NCI-H2227 treated with DMSO at 0.1 percent for 48 hours (cell line): Measurements from ENCODE around the gene LSM14A.
"Not testable (repeated sequence)": the region's sequence is repeated elsewhere in the genome, so short reads cannot be mapped to it uniquely, and the experiment has no call there.

Experiments
- DNase-seq: peaks from one replicate; lab custom pipeline; 2025; lab: John Stamatoyannopoulos, UW

The LSM14A gene

GRCh38 chr19:34191355-34191962, 19.2 kb downstream of the LSM14A start:
- no peak for DNase-seq

GRCh38 chr19:34193439-34193838, 21.1 kb downstream of the LSM14A start:
- no peak for DNase-seq

- DNase-seq = no peak
Observed at GRCh38 chr19:34193876-34194275, 21.6 kb downstream of the LSM14A start.

GRCh38 chr19:34201133-34201532, 28.8 kb downstream of the LSM14A start:
- no peak for DNase-seq

- DNase-seq = not testable (repeated sequence)
Observed at GRCh38 chr19:34205324-34205723, 33.0 kb downstream of the LSM14A start.

GRCh38 chr19:34208291-34208884, 36.1 kb downstream of the LSM14A start:
- DNase-seq = no peak

GRCh38 chr19:34209726-34210125, 37.4 kb downstream of the LSM14A start:
- DNase-seq = no peak

GRCh38 chr19:34213283-34213682, 41.0 kb downstream of the LSM14A start:
- no peak for DNase-seq

- no peak for DNase-seq
Observed at GRCh38 chr19:34214040-34214439, 41.7 kb downstream of the LSM14A start.

- DNase-seq = no peak
Observed at GRCh38 chr19:34215006-34215665, 42.8 kb downstream of the LSM14A start.

GRCh38 chr19:34215666-34216038, 43.3 kb downstream of the LSM14A start:
- no peak for DNase-seq

GRCh38 chr19:34216745-34217219, 44.5 kb downstream of the LSM14A start:
- not testable (repeated sequence) for DNase-seq

GRCh38 chr19:34217952-34218817, 45.9 kb downstream of the LSM14A start:
- peak; percentile 93 for DNase-seq

GRCh38 chr19:34218818-34219164, 46.5 kb downstream of the LSM14A start:
- DNase-seq = no peak

- peak; percentile 96 for DNase-seq
Observed at GRCh38 chr19:34220472-34221063, 48.3 kb downstream of the LSM14A start.

- DNase-seq = no peak
Observed at GRCh38 chr19:34222386-34222785, 50.1 kb downstream of the LSM14A start.

GRCh38 chr19:34224996-34225658, 52.8 kb downstream of the LSM14A start:
- DNase-seq = no peak

- no peak for DNase-seq
Observed at GRCh38 chr19:34225659-34226015, 53.3 kb downstream of the LSM14A start.

- DNase-seq = no peak
Observed at GRCh38 chr19:34226036-34226435, 53.7 kb downstream of the LSM14A start.

GRCh38 chr19:34228347-34228746, 56.0 kb downstream of the LSM14A start:
- no peak for DNase-seq

GRCh38 chr19:34228762-34229161, 56.5 kb downstream of the LSM14A start:
- DNase-seq = no peak

- no peak for DNase-seq
Observed at GRCh38 chr19:34229721-34230120, 57.4 kb downstream of the LSM14A start.
